ENCODE measurements around the gene ZDHHC14.
"Not testable (repeated sequence)": the region's sequence is repeated elsewhere in the genome, so short reads cannot be mapped to it uniquely, and the experiment has no call there.

ZDHHC14 gene

DNA sequence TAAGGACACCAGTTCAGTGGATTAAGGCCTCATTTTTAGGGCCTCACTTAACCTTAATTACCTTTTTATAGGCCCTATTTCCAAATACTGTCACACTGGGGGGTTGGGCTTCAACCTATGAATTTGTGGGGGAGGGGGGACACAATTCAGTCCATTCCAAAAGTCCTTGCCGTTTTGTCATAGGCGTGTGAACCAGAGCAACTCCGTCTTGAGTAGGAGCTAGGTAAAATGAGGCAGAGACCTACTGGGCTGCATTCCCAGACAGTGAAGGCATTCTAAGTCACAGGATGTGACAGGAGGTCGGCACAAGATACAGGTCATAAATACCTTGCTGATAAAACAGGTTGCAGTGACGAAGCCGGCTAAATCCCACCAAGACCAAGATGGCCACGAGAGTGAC, 328.6 kb downstream of the ZDHHC14 start:
- DNase-seq, result no peak

DNA sequence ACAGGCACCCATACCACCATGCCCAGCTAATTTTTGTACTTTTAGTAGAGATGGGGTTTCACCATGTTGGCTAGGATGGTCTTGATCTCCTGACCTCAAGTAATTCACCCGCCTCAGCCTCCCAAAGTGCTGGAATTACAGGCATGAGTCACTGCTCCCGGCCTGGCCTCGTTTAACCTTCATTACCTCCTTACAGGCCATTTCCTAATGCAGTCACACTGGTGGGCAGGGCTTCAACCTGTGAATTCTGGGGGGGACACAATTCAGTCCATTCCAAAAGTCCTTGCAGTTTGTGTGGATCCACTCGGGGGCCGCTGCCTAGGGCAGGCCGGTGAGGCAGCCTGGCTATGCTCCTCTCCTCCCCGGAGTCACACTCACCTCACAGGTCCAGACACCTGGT, 329.6 kb downstream of the ZDHHC14 start:
- DNase-seq, result no peak

DNA sequence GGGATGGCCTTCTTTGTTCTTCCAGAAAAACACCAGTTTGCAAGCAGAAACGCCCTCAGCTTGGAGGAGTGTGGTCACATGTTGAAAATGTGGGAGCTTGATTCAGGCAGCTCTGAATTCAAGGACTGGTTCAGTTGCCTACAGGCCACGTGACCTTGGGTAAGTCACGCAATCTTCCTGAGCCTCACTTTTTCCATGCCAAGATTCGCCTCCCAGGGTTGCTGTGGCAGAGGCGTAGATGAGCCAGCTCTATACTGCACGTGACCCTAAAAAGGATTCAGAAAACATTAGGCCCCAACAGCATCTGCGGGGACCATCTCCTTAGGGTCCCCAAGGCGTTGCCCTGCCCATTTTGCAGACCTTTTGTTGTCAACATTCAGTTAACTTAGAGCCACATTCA, 330.1 kb downstream of the ZDHHC14 start:
- DNase-seq, result peak; percentile 4

GRCh38 chr6:157712585-157713295, 331.8 kb downstream of the ZDHHC14 start:
- DNase-seq, result no peak

- DNase-seq, result no peak
Measured at GRCh38 chr6:157713451-157714152, 332.6 kb downstream of the ZDHHC14 start.

DNA sequence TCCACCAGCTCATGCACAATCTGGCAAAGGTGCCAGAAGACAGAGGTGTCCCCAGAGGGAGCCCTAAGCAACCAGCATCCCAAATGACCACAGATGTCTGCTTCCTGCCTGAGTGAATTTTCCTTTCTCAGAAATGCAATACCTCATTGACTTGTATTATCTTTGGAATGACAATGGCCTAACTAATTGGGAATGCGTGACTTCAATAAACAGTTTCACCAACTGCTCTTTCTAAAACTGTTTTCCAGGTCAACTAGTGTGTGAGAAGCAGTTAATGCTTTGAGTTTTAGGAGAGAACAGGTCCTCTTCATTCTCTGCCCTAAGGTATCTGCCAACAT, 333.1 kb downstream of the ZDHHC14 start:
- no peak for DNase-seq

- DNase-seq, result no peak
Measured at GRCh38 chr6:157715728-157716164, 334.8 kb downstream of the ZDHHC14 start.

DNA sequence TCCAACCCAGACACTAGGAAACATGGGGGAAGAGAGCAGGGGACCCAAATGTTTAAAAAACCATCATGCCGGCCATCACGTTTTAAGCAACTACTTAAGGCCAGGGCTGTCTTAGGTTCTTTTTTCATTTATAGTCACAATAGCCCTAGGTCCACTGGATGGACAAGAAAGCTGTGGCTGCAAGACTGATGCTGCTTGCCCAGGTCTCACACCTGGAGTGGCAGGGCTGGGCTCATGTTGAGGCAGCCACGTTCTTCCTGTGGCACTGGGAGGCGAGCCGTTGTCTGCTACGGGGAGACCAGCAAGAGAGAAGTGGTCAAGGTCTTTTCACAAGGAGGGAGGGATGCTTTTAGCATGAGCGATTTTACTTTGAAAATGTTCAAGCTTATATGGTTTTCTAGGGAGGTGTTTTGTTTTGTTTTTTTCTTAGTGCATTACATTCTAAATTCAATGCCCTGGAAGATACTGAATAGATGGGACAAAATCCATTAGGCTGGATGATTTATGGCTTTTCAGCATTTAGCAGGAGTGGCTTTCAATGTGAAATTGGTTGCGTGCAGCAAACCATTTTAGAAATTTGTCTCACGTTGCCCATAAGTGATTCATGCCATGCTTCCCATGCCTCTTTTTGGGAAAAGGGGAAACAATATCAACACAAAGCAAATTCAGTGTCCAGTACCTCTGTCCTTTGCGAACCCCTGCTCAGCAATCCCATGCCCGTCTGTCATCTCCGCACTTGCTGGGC, 335.4 kb downstream of the ZDHHC14 start:
- no peak for DNase-seq

- no peak for DNase-seq
Measured at GRCh38 chr6:157717340-157717748, 336.4 kb downstream of the ZDHHC14 start.

DNA sequence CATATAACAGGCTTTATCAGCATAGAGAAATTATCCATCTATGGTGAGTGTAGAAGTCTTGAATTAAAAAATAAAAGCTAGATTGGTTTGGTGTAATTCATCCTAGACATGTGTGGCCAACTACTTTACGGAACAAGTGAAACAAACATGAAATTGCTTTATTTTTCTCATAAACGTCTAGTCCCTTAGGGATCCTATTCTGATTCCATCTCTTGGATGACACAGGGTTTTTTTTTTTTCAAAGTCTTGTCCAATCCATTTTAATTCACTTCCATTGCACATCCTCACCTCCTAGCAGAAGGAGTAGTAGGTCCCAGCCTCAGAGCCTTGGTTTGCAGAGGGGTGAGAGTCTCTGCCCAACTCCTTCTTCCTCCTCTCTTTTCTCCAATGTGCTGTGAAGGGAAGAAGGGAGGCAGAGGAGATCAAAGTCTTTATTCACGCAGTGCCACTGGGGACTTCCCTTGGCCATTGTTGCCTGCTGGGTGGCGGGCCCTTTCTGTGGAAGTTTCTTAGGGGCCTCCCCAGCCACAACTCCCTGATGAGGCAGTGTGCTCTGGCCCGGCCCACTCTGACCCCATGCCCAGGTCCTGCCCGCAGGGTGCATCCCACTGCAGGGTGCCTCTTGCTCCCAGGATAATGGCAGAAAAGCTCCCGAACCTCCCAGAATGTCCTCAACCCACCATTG, 337.7 kb downstream of the ZDHHC14 start:
- no peak for DNase-seq

- not testable (repeated sequence) for DNase-seq
Measured at GRCh38 chr6:157720964-157721363, 340.0 kb downstream of the ZDHHC14 start.

GRCh38 chr6:157721426-157721825, 340.4 kb downstream of the ZDHHC14 start:
- DNase-seq, result no peak

GRCh38 chr6:157721830-157722229, 340.8 kb downstream of the ZDHHC14 start:
- no peak for DNase-seq

DNA sequence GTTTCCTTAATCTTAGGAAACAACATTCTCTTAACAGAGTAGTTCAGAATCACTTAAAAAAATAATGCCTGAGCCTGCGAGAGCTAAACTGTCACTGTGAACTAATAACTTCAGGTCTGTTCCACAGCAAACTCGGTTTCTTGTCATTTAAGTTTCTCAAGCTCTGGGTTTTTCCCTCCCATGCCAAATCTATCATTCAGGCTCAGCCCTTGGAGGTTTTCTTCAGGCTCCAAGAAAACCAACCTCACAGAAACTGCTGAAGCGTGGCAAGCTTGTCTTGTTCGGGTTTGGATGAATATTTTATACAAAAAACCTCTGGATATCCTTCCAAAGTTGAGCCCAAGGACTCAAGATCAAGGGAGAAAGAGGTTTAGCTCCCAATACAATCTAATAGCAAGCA, 342.4 kb downstream of the ZDHHC14 start:
- DNase-seq, result no peak

GRCh38 chr6:157724138-157724820, 343.3 kb downstream of the ZDHHC14 start:
- DNase-seq, result no peak

DNA sequence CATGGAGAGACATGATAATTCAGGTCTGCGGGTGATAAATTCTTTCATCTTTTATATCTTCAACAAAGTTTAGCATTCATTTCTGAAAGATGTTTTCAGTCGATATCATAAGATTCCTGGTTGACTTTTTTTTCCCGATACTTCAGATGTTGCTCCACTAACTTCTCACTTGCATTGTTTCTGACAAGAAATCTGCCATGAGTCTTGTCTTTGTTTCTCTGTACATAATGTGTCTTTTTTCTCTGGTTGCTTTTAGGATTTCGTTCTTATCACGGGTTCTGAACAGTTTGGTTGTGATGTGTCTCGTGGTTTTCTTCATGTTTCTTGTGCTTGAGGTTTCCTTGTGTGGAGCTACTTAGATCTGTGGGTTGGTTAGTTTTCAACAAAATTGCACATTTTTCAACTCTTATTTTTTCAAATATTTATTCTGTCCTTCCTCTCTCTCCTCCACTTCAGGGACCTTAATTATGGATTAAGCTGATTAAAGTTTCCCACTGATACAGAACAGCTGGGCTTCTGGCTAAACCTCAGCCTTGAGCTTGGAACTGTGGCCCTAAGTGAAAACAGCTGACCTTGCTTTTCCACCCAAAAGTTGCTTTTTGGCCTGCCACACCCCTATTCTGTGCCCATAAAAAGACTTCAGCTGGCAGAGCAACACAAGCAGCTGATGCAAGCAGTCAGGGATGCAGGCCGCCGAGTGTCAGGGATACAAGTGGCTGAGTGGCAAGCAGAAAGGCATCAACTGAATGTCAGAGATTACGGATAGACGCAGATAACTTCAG, 344.2 kb downstream of the ZDHHC14 start:
- DNase-seq, result no peak

DNA sequence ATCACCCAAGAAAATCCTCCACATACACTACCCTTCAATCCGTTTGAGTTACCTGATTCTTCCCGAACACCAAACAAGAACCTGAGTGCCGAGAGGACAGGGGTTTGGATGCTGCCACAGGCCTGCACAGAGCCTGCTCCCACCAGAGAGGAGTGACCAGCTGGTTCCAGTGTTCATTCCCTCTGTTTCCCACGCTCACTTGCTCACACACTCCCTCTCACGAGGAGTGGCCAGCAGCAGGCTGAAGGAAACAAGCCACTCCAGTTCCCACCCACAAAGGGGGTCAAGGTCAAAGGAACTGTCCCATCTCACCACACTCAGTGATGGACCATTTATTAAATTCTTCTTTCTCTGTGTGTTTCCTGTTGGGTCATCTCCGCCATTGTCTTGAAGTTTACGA, 344.8 kb downstream of the ZDHHC14 start:
- DNase-seq, result no peak

DNA sequence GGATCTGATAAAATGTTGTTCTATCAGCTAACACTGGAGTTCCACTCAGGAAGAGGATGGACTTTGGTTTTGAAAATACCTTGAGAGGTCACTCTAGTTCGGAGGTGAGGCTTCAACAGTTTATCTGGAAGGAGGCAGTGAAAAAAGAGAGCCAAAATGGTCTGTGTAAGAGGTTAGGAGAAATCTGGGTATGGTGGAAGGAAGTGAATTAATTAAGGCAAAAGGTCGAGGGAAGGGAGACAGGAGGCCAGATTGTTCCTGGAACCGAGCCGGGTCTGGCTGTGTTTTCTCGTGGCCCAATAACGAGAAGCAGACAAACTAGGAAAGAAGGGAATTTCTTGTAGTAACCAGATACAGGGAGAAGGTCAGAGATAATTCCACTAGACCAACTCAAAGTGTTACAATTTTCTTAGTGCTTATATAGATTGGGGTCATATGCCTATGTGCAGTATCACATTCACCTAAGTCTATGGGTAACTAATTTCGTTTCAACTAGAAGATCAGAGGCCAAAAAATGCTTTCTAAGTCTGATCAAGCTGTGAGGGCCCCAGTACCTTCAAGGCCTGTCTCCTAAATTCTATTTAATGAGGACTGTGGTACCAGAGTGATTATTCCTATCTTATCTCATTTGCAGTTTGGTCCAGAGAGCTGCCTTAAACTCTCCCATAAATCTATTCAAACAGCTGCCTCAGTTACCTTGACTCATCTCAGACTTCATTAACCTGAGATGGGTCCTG, 346.1 kb downstream of the ZDHHC14 start:
- DNase-seq, result no peak

All from activated naive CD4-positive, alpha-beta T cell treated with Interleukin-2 at 50 U/mL for 16 hours (primary cell).